Smooth muscle cell (in vitro differentiated cells): ENCODE measurements around the gene STYXL1. TPM values are rescaled to one million over a fixed set of nuclear protein-coding genes. Genes with fewer than 3 reads are reported as not detected.

Experiments
- DNase-seq: peaks from one replicate; lab custom pipeline; 2025; ENCODE audit not compliant: unreplicated experiment; lab: John Stamatoyannopoulos, UW
- H2AFZ ChIP-seq: fragments of 200-600 bp; sonication (generic); 2 replicates; pipeline ENCODE4 v1.6.0; 2016; ENCODE audit warnings: antibody characterized with exemption, low read depth, mild to moderate bottlenecking
- H3F3A ChIP-seq: fragments of 200-600 bp; sonication (generic); 2 replicates; pipeline ENCODE4 v1.6.0; 2017; ENCODE audit warnings: antibody characterized with exemption, low read depth
- H3K27ac ChIP-seq: fragments of 200-600 bp; sonication (generic); 2 replicates; pipeline ENCODE4 v1.5.1; 2016; ENCODE audit warnings: low read depth, mild to moderate bottlenecking
- H3K27me3 ChIP-seq: fragments of 200-600 bp; sonication (generic); 2 replicates; pipeline ENCODE4 v1.6.1; 2016; ENCODE audit warnings: low read depth, mild to moderate bottlenecking
- H3K36me3 ChIP-seq: fragments of 200-600 bp; sonication (generic); 2 replicates; pipeline ENCODE4 v1.5.1; 2016; ENCODE audit warnings: low read depth
- H3K4me1 ChIP-seq: fragments of 200-600 bp; sonication (generic); 2 replicates; pipeline ENCODE4 v1.5.1; 2016; ENCODE audit warnings: low read depth
- H3K4me2 ChIP-seq: fragments of 200-600 bp; sonication (generic); 2 replicates; pipeline ENCODE4 v1.6.0; 2016; ENCODE audit warnings: mild to moderate bottlenecking
- H3K4me3 ChIP-seq: fragments of 200-600 bp; sonication (generic); 2 replicates; pipeline ENCODE4 v1.5.1; 2016; ENCODE audit warnings: mild to moderate bottlenecking
- H3K79me2 ChIP-seq: fragments of 200-600 bp; sonication (generic); 2 replicates; pipeline ENCODE4 v1.6.0; 2016; ENCODE audit warnings: low read depth, mild to moderate bottlenecking
- H3K9ac ChIP-seq: fragments of 200-600 bp; sonication (generic); 2 replicates; pipeline ENCODE4 v1.6.0; 2016; ENCODE audit warnings: low read depth
- H3K9me3 ChIP-seq: fragments of 200-600 bp; sonication (generic); replicated peaks from 2 replicates; pipeline ENCODE4 v1.5.1; 2016; ENCODE audit warnings: low read depth
- H4K20me1 ChIP-seq: fragments of 200-600 bp; sonication (generic); 2 replicates; pipeline ENCODE4 v1.6.0; 2016; ENCODE audit warnings: low read depth
- CTCF ChIP-seq: fragments of 200-600 bp; sonication (generic); IDR thresholded peaks from 2 replicates; pipeline ENCODE4 v1.5.1; 2017; ENCODE audit warnings: borderline replicate concordance, mild to moderate bottlenecking, antibody characterized with exemption; ENCODE audit not compliant: insufficient read depth, poor library complexity, severe bottlenecking
- WGBS: methylation state at CpG from one replicate; pipeline ENCODE4 v1.1.7; 2016; ENCODE audit warnings: low lambda C conversion rate; 5-methylcytosine and 5-hydroxymethylcytosine counted together
- polyA plus RNA-seq: library from polyadenylated mRNA; unstranded; fragments of >200 nt; fragmentation: Nextera tagmentation; extraction: Ambion mirVana; gene quantifications from 2 replicates; pipeline ENCODE4 v1.2.1, GENCODE V29; 2016
- total RNA-seq: library from RNA; depleted of rRNA; stranded (reverse); fragments of >200 nt; gene quantifications from 2 replicates; pipeline ENCODE4 v1.2.3, GENCODE V29; 2014

The STYXL1 gene
- total and polyA plus RNA-seq, 2 experiments from 2014 or later: 75.6 to 84.0 TPM

GRCh38 chr7:75989500-75990388 is 58.1 kb downstream of the STYXL1 start:
- no peak for DNase-seq
- Histone ChIP-seq H3K9ac (no peak overlapping the region), H3K27ac (no peak overlapping the region), H2AFZ (no peak overlapping the region), H4K20me1 (no peaks in the 10 kb centered on the region), H3K4me1 (peaks cover 6% of the 10 kb centered on the region), H3K36me3 (no peaks in the 10 kb centered on the region), H3K27me3 (no peaks in the 10 kb centered on the region), H3K79me2 (no peaks in the 10 kb centered on the region), H3F3A (no peaks in the 10 kb centered on the region), H3K4me3 (no peak overlapping the region), H3K9me3 (no peaks in the 10 kb centered on the region), H3K4me2 (no peak overlapping the region)
- no peak for TF ChIP-seq CTCF
- WGBS: 84% methylated on average over 17 of the region's 21 CpGs

GRCh38 chr7:75988568-75989499 is 59.0 kb downstream of the STYXL1 start:
- Histone ChIP-seq H3K9me3 (no peaks in the 10 kb centered on the region), H3F3A (no peaks in the 10 kb centered on the region), H3K27me3 (no peaks in the 10 kb centered on the region), H4K20me1 (no peaks in the 10 kb centered on the region), H3K4me3 (no peak overlapping the region), H3K36me3 (no peaks in the 10 kb centered on the region), H3K4me2 (no peak overlapping the region), H3K27ac (no peak overlapping the region), H3K9ac (no peak overlapping the region), H2AFZ (no peak overlapping the region), H3K79me2 (no peaks in the 10 kb centered on the region), H3K4me1 (peaks cover 6% of the 10 kb centered on the region)
- no peak for DNase-seq
- 86% methylated on average over 7 of the region's 31 CpGs for WGBS
- TF ChIP-seq CTCF: no peak

- TF ChIP-seq CTCF: no peak
- DNase-seq: no peak
- Histone ChIP-seq H4K20me1 (no peaks in the 10 kb centered on the region), H3K4me3 (no peak overlapping the region), H3K9me3 (no peaks in the 10 kb centered on the region), H3K4me1 (no peaks in the 10 kb centered on the region), H2AFZ (no peak overlapping the region), H3F3A (no peaks in the 10 kb centered on the region), H3K4me2 (no peak overlapping the region), H3K36me3 (no peaks in the 10 kb centered on the region), H3K9ac (no peak overlapping the region), H3K27ac (no peak overlapping the region), H3K79me2 (no peaks in the 10 kb centered on the region), H3K27me3 (no peaks in the 10 kb centered on the region)
- WGBS: 96% methylated on average over 29 of the region's 30 CpGs
These were observed 59.8 kb downstream of the STYXL1 start for GRCh38 chr7:75987805-75988567.
